Measurements from ENCODE around the gene POLR2A.

- TF ChIP-seq CTCF (IDR thresholded peaks at IDR 0.05): no peak
- no peak for TF ChIP-seq POLR2A (IDR thresholded peaks at IDR 0.05)
These were observed 7.2 kb upstream of the POLR2A start for GRCh38 chr17:7476951-7477350.

Data from esophagus squamous epithelium (tissue), 4 donors.